ENCODE results near the gene THNSL1. TPM values are rescaled to one million over a fixed set of nuclear protein-coding genes. Genes with fewer than 3 reads are reported as not detected.

Gene THNSL1
- total RNA-seq, 1 experiment from 2014 or later: 4.2 TPM

GRCh38 chr10:24984906-24985305, 31.5 kb upstream of the THNSL1 start:
- Histone ChIP-seq H2BK120ac (ENCODE audit: low read depth, low read length, poor library complexity, severe bottlenecking) (no peak overlapping the region), H3K4me1 (ENCODE audit: insufficient read depth, low read length) (no peaks in the 10 kb centered on the region), H3K4ac (ENCODE audit: low read depth, low read length) (no peak overlapping the region), H3K23me2 (ENCODE audit: insufficient read length, low read depth, low read length, poor library complexity, severe bottlenecking) (no peaks in the 10 kb centered on the region), H2BK5ac (ENCODE audit: insufficient read length, low read length) (no peak overlapping the region), H2BK20ac (ENCODE audit: low read depth, low read length, poor library complexity, severe bottlenecking) (no peak overlapping the region), H3K27ac (ENCODE audit: insufficient read length, low read depth, low read length) (no peak overlapping the region), H4K20me1 (ENCODE audit: control insufficient read depth, insufficient read depth, insufficient read length) (no peaks in the 10 kb centered on the region), H4K5ac (ENCODE audit: insufficient read length, low read depth, low read length) (no peak overlapping the region), H3K79me2 (ENCODE audit: insufficient read depth, low read length) (no peaks in the 10 kb centered on the region), H2AK5ac (ENCODE audit: insufficient read length, low read length) (no peak overlapping the region), H3K9me3 (ENCODE audit: control insufficient read depth, low read depth, low read length) (no peaks in the 10 kb centered on the region), H3K18ac (ENCODE audit: insufficient read length, low read depth, low read length) (no peak overlapping the region), H3K27me3 (ENCODE audit: insufficient read depth, low read length) (no peaks in the 10 kb centered on the region), H2AFZ (ENCODE audit: low read length) (no peak overlapping the region), H3K56ac (ENCODE audit: insufficient read length, low read depth, low read length) (no peak overlapping the region), H3K79me1 (ENCODE audit: insufficient read depth, low read depth, low read length, poor library complexity, severe bottlenecking) (no peaks in the 10 kb centered on the region), H3K4me2 (ENCODE audit: insufficient read depth, insufficient read length, low read length) (no peak overlapping the region), H3K9ac (ENCODE audit: extremely low read depth, insufficient read length, low read length) (no peak overlapping the region), H3K23ac (ENCODE audit: insufficient read length, low read depth, low read length) (no peak overlapping the region), H4K91ac (ENCODE audit: insufficient read length, low read depth, low read length) (no peak overlapping the region), H3T11ph (ENCODE audit: low read length) (no peak overlapping the region), H3K14ac (ENCODE audit: insufficient read depth, low read length) (no peak overlapping the region), H2BK15ac (ENCODE audit: low read depth, low read length) (no peak overlapping the region), H2BK12ac (ENCODE audit: insufficient read length, low read depth, low read length) (no peak overlapping the region), H4K8ac (replicated peaks; ENCODE audit: insufficient read length, low read depth, low read length) (no peak overlapping the region)
- H3K4me3 Mint-ChIP-seq: no peak overlapping the region
- no peak for DNase-seq
- H3K9me3 Mint-ChIP-seq: no peaks in the 10 kb centered on the region; a peak in 1 of 5 replicates
- H3K36me3 Mint-ChIP-seq (ENCODE audit: insufficient read depth in 1 of 3, low read depth in 3 of 3): no peaks in the 10 kb centered on the region
- peaks cover 3 to 5% of the 10 kb centered on the region in 2 experiments; a peak in 3 of 4 replicates for H3K4me1 Mint-ChIP-seq
- no peak for TF ChIP-seq CTCF (conservative IDR thresholded peaks at IDR 0.05)
- H3K27me3 Mint-ChIP-seq (ENCODE audit: low read depth): no peaks in the 10 kb centered on the region
- H3K27ac Mint-ChIP-seq: no peak overlapping the region; a peak in 1 of 7 replicates
- WGBS (ENCODE audit: extremely low coverage, insufficient read length, low lambda C conversion rate): no CpG with 5 or more reads among the region's 3 CpGs

Measured in H9 (cell line).